Esophagus squamous epithelium (tissue), 4 donors: Measurements from ENCODE around the gene SPSB3.

Experiments used
- CTCF ChIP-seq, 6 experiments: fragments of 450-650 bp in 4 of 6; fragments of 200-600 bp in 2 of 6; sonication (generic) in 2 of 6; IDR thresholded peaks; one replicate each; pipeline ENCODE4 v1.5.1; 2016 to 2019; ENCODE audit warnings: antibody characterized with exemption in 6 of 6, mild to moderate bottlenecking in 4 of 6, moderate library complexity in 4 of 6
- POLR2A ChIP-seq, 4 donors: fragments of 450-650 bp; IDR thresholded peaks; one replicate each; pipeline ENCODE4 v1.6.1; 2017; ENCODE audit warnings: antibody characterized with exemption in 4 of 4, mild to moderate bottlenecking in 4 of 4, moderate library complexity in 3 of 4

- TF ChIP-seq CTCF (IDR thresholded peaks at IDR 0.05) (no peak), POLR2A (IDR thresholded peaks at IDR 0.05) (no peak)
Measured at GRCh38 chr16:1779741-1780676, 2.4 kb downstream of the SPSB3 start.
